GM12892 (cell line): ENCODE measurements around the gene RBM19.

Experiments
- DNase-seq: peaks from one replicate; pipeline ENCODE4 v3.0.0; 2011; ENCODE audit not compliant: insufficient read length
- FAIRE-seq: peaks from 2 replicates; lab custom pipeline; 2011; peaks lifted over from hg19 to GRCh38; lab: Jason Lieb, UNC
- POLR2A ChIP-seq: IDR thresholded peaks from 2 replicates; pipeline ENCODE4 v1.6.1; 2011; ENCODE audit warnings: low read depth, low read length, control low read depth
- POLR2AphosphoS5 ChIP-seq: IDR thresholded peaks from 2 replicates; pipeline ENCODE4 v1.6.1; 2011; ENCODE audit warnings: low read depth, low read length, control low read depth
- TAF1 ChIP-seq: IDR thresholded peaks from 2 replicates; pipeline ENCODE4 v1.6.1; 2011; ENCODE audit warnings: low read depth, mild to moderate bottlenecking, control low read depth, low read length, borderline replicate concordance

The RBM19 gene

DNA sequence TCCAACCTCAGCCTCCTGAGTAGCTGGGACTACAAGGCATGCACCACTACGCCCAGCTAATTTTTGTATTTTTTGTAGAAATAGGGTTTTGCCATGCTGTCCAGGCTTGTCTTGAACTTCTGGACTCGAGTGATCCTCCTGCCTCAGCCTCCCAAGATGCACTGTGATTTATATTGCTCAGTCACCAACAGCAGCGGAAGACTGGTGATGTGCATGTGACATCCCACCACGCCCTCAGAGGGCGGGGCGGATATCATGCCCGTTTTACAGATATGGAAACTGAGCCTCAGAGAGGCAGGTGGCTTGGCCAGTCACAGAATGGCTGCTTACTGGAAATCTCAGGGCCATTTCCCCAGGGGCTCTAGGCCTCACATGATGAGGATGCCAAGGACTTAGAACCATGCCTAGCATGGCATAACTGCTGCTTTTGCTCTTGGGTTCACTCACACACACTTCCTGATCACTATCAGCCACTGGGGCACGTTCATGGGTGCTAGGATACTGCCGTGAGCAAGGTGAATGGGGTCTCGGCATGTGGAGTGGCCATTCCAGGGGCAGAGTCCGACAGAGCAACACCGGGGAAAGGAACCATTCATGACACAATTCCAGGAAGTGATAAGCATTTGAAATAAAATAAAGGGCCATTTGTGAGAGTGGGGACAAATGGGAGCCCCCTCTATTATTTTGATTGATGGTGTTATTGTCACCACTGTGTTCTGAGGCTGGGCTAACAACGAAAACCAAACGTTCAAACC is 31.9 kb downstream of the RBM19 start:
- DNase-seq: no peak
- FAIRE-seq: no peak
- TF ChIP-seq TAF1 (no peak), POLR2AphosphoS5 (no peak), POLR2A (no peak)

DNA sequence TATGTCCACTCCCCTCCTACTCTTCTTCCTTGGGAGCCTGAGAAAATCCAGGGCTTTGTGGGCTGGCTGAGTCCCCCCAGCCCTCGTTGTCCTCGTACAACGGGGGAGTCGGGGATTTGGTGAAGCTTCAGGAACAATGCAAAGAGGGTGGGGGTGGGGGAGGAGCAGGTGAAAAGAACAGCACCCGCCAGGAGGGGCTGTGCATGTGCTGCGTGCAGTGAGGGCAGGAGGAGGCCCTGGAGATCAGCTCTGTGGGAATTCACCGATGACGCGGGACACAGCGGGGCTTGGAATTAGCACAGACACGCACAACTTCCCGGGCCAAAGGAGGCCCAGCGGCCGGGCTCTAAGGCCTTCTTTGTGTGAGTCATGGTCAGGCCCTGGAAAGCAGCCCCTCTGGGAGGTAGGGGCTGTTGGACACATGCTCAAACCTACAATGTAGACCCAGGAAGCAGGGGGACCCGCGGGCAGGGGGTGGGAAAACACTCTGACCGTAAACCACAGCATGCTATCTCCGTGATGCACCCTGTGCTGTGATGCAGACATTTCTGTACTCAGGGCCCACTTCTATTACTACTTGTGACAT is 32.8 kb downstream of the RBM19 start:
- FAIRE-seq: no peak
- no peak for DNase-seq
- TF ChIP-seq POLR2A (no peak), TAF1 (no peak), POLR2AphosphoS5 (no peak)

DNA sequence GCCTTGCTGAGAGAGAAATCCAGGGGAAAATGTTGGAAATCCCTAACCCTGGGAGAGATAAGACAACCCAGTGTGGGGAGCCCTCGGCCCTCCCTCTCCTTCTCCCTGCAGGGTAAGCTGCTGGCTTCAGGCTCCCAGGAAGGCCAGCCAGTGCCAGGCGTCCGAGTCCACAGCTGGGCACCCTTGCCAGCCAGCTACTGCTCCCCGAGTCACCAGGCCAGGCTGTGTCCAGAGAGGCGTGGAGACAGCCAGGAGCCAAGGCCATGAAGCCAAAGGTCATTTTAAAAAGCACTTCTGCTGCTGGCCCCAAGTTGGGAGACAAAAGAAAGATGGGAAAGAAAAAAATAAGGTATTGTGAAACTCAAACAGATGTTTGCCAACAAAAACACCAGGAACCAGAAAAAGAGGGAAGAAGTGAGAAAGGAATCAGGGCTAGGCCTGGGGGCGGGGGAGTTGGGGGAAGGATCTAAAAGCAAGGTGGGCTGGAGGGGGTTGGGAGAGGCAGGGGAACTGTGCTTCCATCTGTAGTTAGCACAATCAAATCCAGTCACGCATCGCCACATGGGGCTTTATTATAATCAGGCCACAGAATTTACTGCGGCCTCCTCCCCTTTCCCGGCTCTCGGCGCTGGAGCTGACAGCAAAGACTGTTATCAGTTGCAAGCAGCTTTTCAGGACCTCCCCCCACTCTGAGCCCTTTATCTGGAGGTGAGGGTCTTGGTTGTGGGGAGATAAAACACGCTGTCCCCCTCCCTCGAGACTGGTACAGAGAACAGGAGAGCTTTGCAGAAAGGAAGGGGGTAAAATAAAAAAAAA is 33.5 kb downstream of the RBM19 start:
- no peak for DNase-seq
- no peak for TF ChIP-seq TAF1
- no peak for TF ChIP-seq POLR2A
- no peak for TF ChIP-seq POLR2AphosphoS5
- FAIRE-seq: no peak

DNA sequence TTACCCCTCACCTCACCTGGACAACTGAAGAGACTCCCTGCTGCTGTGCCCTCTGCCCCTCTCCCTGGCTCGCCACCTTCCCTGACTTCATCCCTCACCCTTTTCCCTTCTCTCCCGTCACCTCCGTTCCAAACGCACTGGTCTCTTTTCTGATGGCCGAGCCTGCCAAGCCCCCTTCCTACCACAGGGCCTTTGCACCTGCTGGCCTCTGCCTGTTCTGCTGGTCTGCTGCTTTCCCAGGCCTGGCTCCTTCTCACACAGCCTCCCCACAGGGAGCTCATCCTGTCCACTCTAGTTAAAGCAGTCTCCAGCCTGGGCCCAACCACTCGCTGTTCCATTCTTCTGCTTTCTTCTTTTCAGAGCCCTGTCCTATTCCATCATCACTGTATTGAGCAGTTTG is 34.6 kb downstream of the RBM19 start:
- FAIRE-seq (no peak), DNase-seq (no peak)
- TF ChIP-seq POLR2AphosphoS5 (no peak), POLR2A (no peak), TAF1 (no peak)

DNA sequence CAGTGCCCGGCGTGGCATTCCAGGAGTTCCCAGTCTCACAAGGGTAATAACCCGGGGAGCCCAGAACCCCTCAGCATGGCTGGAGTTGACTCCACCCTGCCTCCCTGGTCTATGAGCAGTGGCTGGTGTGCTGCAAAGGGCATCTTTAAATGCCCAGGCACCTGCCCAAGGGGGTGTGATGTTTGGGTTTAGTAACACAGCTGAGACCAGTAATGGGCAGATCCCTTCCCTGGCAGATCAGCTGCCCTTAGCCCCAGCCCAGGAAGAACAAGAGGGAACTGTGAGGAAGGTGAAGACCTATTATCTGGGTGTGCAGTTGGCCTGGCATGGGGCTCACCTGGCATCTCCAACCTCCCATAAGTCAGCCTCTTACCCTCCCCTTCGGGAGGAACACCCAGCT is 35.9 kb downstream of the RBM19 start:
- no peak for TF ChIP-seq TAF1
- TF ChIP-seq POLR2AphosphoS5: no peak
- no peak for TF ChIP-seq POLR2A
- no peak for FAIRE-seq
- DNase-seq: no peak

DNA sequence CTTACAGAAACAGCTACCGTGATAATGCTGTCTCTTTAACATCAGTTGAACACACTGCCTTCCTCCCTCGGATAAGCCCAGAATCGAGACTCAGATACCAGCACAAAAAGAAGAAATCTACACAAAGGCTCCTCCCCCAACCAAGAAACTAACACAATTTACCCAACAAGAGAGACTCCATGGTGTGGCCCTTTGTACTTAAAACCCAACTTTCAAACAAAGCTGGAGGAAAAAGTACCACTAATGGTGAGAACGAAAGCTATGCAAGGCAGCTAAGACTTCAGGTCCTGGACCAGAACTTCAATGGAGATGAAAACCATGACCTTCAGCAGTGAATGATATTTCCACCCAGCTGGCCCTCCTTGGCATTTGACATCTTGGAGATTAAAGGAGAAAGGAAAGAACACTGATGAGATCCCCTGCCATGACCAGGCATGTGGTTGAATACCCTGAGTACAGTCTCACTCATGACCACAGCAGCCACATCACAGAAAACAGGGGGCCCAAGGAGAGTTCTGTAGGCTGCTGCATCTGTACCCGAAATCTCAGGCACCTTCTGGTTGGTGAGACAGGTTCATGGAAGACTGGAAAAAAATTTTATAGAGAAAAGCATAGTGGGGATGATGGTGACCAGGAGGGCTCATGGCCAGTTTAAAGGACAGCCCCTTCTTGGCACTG is 36.7 kb downstream of the RBM19 start:
- no peak for TF ChIP-seq POLR2A
- DNase-seq: no peak
- FAIRE-seq: no peak

DNA sequence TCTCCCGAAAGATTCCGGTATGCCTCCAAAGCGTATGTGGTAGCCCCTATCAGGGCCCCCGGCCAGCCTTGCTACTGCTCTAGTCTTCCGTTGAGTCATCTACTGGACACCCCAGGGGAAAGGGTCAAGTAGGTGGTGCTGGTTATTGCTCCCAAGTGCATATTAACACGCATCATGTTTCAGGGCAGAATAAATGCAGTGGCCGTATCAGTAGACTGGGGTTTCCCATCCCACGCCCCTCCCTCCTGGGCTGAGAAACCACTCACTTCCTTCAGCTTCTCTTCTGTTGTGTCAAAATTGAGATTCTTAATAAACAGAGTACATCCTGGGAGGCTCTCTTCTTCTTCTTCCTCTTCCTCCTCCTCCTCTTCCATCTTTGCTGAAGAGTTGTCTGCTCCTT is 39.3 kb downstream of the RBM19 start:
- DNase-seq (no peak), FAIRE-seq (no peak)
- no peak for TF ChIP-seq TAF1
- TF ChIP-seq POLR2A: no peak
- no peak for TF ChIP-seq POLR2AphosphoS5

DNA sequence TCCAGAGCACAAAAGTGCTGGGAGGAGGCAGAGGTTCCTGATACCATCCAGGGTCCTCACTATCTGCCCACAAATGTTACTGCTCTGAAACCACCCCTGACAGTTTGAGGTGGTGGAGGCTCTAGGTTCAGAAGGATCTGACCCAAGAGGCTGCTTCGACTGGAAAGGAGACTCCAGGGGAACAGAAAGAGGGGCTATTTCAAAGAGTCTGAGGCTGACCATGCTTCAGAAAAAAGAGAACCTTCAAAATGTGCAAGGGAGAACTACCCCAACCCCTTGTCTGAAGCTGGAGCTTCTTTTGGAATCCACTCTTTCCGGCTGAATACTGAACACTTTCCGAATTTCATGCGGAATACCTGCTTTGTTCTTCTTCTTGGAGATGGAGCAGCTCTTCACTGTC is 41.8 kb downstream of the RBM19 start:
- FAIRE-seq: no peak
- no peak for DNase-seq
- TF ChIP-seq TAF1 (no peak), POLR2A (no peak), POLR2AphosphoS5 (no peak)

DNA sequence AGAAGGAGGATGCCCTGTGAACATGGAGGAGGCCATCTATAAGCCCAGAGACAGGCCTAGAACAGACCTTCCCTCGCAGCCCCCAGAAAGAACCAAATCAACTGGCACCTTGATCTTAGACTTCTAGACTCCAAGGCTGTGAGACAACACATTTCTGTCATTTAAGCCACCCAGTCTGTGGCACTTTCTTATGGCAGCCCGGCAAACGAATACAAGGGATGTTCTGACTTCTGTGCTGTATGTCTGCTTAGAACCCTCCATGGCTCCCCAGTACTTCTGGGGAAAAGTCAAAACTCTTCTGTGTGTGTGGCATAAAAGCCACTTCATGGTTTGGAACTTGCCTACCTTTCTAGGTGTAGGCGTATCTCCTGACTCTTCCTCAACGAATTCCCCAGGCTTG is 42.9 kb downstream of the RBM19 start:
- FAIRE-seq: no peak
- TF ChIP-seq POLR2AphosphoS5 (no peak), POLR2A (no peak), TAF1 (no peak)
- DNase-seq: no peak

DNA sequence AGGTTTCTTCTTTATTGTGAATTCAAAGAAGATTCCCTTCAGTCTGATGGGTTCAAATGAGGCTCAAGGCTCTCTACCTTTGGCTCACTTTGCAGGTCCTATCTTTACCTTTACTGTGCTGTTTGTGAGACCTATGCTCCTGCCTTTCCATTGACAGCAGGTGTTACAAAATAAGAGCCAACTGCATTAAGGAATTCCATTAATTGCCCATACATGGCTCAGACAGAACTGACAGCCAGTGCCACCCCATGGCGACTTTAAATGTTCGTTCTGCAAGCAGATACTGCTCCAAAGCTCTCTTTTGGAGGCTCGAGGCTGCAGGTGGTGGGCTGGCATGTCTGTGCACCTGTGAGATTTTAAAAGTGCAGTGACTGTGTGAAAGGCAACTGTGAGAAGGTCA is 44.7 kb downstream of the RBM19 start:
- FAIRE-seq: no peak
- DNase-seq: no peak
- TF ChIP-seq TAF1: no peak

DNA sequence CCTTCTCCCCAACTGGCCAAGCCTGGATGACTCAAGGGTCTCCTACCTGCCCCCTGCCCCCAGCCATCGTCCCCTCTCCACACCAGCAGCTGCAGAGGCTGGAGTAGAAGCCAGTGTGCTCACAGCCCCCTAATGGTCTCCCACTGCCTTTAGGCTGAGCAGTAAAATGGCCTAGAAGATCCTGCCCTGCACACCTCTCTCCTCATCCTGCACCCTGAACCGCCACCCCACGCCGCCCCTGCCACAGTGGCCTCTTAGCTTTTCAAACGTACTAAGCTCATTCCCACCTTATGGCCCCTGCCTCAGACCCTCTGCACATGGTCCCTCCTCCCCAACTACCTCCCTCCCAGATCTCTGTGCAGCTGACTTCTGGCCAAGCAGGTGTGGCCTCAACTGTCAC is 46.3 kb downstream of the RBM19 start:
- DNase-seq: no peak
- FAIRE-seq: no peak
- TF ChIP-seq TAF1 (no peak), POLR2A (no peak), POLR2AphosphoS5 (no peak)

DNA sequence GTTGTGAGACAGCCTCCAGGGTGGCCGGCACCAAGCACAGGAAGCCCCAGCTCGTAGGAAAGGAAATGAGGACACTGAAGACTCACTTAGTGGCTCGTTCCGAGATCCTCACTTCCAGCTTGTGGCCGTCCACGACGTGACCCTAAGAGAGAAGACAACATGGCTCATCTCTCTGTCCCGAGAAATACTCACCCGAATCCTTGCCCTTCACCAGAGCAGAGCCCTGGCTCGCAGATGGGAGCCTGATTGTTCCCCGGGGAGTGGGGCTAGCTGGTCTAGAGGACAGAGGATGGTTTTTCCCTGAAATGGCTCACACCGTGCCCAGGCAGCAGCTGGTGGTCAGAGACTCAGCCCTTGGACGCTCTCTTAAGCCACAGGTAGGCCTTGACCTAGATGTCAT is 47.8 kb downstream of the RBM19 start:
- no peak for TF ChIP-seq POLR2A
- no peak for TF ChIP-seq POLR2AphosphoS5
- no peak for TF ChIP-seq TAF1
- FAIRE-seq (no peak), DNase-seq (no peak)
